ENCODE measurements around the gene C2orf92. TPM values are rescaled to one million over a fixed set of nuclear protein-coding genes. Genes with fewer than 3 reads are reported as not detected.

C2orf92 gene
- total RNA-seq, 3 donors from 2014 or later (not counting 1 experiment from before 2014, with no cell fraction given), result 13.4 to 20.9 (median 16.1) TPM

DNA sequence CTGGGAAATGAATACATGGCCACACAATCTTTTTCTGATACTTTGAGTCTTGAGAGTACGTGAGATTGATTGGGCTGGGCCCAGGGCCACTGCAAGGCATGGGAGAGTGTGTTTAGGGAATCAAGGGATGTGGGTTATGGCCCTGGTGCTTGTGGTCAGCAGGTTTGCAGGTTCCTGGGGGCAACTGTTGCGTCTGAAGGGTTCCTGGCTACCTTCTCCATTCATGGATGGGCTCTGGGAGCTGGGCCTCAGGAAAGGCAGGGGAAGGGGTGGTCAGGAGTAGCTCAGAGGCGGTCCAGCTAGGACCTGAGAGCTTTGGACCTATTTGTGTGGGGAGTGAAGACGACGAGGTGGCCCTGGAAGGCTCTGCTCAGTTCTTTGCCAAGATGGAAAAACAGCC, 35.5 kb downstream of the C2orf92 start:
- H3K27ac ChIP-seq (ENCODE audit: low read length), result no peak overlapping the region
- peaks cover 5% of the 10 kb centered on the region in 2 donors for H3K4me1 Mint-ChIP-seq
- WGBS (ENCODE audit: insufficient coverage), result 90% methylated on average over 5 of the region's 5 CpGs
- TF ChIP-seq, protein P1, sequence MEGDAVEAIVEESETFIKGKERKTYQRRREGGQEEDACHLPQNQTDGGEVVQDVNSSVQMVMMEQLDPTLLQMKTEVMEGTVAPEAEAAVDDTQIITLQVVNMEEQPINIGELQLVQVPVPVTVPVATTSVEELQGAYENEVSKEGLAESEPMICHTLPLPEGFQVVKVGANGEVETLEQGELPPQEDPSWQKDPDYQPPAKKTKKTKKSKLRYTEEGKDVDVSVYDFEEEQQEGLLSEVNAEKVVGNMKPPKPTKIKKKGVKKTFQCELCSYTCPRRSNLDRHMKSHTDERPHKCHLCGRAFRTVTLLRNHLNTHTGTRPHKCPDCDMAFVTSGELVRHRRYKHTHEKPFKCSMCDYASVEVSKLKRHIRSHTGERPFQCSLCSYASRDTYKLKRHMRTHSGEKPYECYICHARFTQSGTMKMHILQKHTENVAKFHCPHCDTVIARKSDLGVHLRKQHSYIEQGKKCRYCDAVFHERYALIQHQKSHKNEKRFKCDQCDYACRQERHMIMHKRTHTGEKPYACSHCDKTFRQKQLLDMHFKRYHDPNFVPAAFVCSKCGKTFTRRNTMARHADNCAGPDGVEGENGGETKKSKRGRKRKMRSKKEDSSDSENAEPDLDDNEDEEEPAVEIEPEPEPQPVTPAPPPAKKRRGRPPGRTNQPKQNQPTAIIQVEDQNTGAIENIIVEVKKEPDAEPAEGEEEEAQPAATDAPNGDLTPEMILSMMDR (IDR thresholded peaks at IDR 0.05), result no peak
- no peak overlapping the region for H3K4me3 Mint-ChIP-seq
- no peaks in the 10 kb centered on the region for H3K27me3 Mint-ChIP-seq (ENCODE audit: low read depth in 2 of 2)
- no peaks in the 10 kb centered on the region for H3K9me3 ChIP-seq (ENCODE audit: control insufficient read depth, insufficient read depth, low read length)
- intact Hi-C loops (cut with micrococcal nuclease), result no loop called here
- no peak for DNase-seq
- no peaks in the 10 kb centered on the region for H3K27me3 ChIP-seq (ENCODE audit: control insufficient read depth, insufficient read depth, low read length)
- H3K4me1 ChIP-seq (ENCODE audit: control insufficient read depth, insufficient read depth, low read length), result peaks cover 5% of the 10 kb centered on the region
- no peaks in the 10 kb centered on the region for H3K9me3 Mint-ChIP-seq
- H3K36me3 ChIP-seq (ENCODE audit: control insufficient read depth, insufficient read depth, low read length), result no peaks in the 10 kb centered on the region
- ATAC-seq, result no peak
- no peaks in the 10 kb centered on the region for H3K36me3 Mint-ChIP-seq
- no peak overlapping the region for H3K4me3 ChIP-seq (ENCODE audit: low read length)
- H3K27ac Mint-ChIP-seq, result no peak overlapping the region

DNA sequence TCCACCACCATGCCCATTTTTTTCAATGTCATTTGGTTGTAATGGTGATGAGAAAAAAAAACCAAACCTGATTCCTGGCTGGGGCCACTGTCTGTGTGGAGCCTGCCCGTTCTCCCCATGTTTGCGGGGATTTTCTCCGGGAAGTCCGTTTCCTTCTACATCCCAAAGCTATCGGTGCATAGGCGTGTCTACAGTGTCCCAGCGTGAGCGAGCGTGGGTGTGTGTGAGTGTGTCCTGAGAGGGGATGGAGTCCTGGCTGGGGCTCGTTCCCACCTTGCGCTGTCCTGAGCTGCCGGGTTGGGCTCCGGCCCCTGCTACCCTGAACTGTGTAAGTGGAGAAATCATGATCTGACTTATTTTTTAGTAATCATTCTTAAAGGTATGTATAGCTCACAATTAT, 36.6 kb downstream of the C2orf92 start:
- no peaks in the 10 kb centered on the region for H3K9me3 ChIP-seq (ENCODE audit: control insufficient read depth, insufficient read depth, low read length)
- H3K4me3 ChIP-seq (ENCODE audit: low read length), result no peak overlapping the region
- H3K4me1 ChIP-seq (ENCODE audit: control insufficient read depth, insufficient read depth, low read length), result peaks cover 15% of the 10 kb centered on the region
- no peaks in the 10 kb centered on the region for H3K36me3 ChIP-seq (ENCODE audit: control insufficient read depth, insufficient read depth, low read length)
- H3K4me1 Mint-ChIP-seq, result peaks cover 8 to 14% of the 10 kb centered on the region in 2 donors
- H3K27ac ChIP-seq (ENCODE audit: low read length), result no peak overlapping the region
- H3K9me3 Mint-ChIP-seq, result no peaks in the 10 kb centered on the region
- H3K27me3 Mint-ChIP-seq (ENCODE audit: low read depth in 2 of 2), result no peaks in the 10 kb centered on the region
- ATAC-seq (no peak), DNase-seq (no peak)
- intact Hi-C loops (cut with micrococcal nuclease), result no loop called here
- 94% methylated on average over 13 of the region's 13 CpGs for WGBS (ENCODE audit: insufficient coverage)
- no peak overlapping the region for H3K27ac Mint-ChIP-seq
- TF ChIP-seq, protein P1 (IDR thresholded peaks at IDR 0.05), result no peak
- H3K27me3 ChIP-seq (ENCODE audit: control insufficient read depth, insufficient read depth, low read length), result no peaks in the 10 kb centered on the region
- no peaks in the 10 kb centered on the region for H3K36me3 Mint-ChIP-seq
- H3K4me3 Mint-ChIP-seq, result no peak overlapping the region

DNA sequence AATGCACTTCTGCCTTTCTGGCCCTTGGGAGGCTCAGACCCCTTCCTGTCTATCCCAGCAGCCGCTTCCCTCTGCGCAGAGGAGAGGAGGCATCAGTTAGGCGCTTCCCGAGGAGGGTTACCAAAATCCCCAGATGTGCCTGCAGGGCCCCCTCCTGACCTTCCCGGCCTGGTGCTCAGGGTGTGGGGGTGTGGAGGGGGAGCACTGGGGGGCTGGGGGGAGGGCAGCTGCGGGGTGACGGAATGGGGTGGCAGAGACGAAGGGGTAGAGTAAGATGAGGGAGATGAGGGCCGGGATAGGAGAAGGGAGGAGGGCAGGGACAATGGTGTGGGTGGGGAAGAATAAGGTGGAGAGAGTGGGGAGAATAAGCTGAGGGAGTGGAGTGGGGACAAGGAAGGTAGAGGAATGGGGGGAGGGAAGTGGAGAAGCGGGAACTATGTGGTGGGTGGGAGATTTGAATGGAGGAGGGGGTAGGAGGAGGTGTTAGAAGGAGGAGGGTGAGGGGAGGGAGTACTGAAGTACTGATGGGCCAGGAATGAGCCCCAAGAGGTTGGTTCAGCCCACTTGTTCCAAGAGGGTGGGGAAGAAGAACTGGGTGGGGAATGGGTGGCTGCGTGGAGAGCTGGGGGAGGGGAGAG, 37.3 kb downstream of the C2orf92 start:
- Mint-ChIP-seq H3K27me3 (ENCODE audit: low read depth in 2 of 2) (no peaks in the 10 kb centered on the region), H3K4me3 (no peak overlapping the region), H3K4me1 (peaks cover 14 to 21% of the 10 kb centered on the region in 2 donors), H3K9me3 (no peaks in the 10 kb centered on the region), H3K27ac (no peak overlapping the region), H3K36me3 (no peaks in the 10 kb centered on the region)
- intact Hi-C loops (cut with micrococcal nuclease), result no loop called here
- TF ChIP-seq, protein P1 (IDR thresholded peaks at IDR 0.05), result no peak
- no peaks in the 10 kb centered on the region for H3K27me3 ChIP-seq (ENCODE audit: control insufficient read depth, insufficient read depth, low read length)
- peaks cover 22% of the 10 kb centered on the region for H3K4me1 ChIP-seq (ENCODE audit: control insufficient read depth, insufficient read depth, low read length)
- 86% methylated on average over 9 of the region's 11 CpGs for WGBS (ENCODE audit: insufficient coverage)
- no peak overlapping the region for H3K27ac ChIP-seq (ENCODE audit: low read length)
- H3K9me3 ChIP-seq (ENCODE audit: control insufficient read depth, insufficient read depth, low read length), result no peaks in the 10 kb centered on the region
- no peak overlapping the region for H3K4me3 ChIP-seq (ENCODE audit: low read length)
- ATAC-seq (no peak), DNase-seq (no peak)
- no peaks in the 10 kb centered on the region for H3K36me3 ChIP-seq (ENCODE audit: control insufficient read depth, insufficient read depth, low read length)

All from natural killer cell (primary cell).